GM12878 (cell line): ENCODE data around the gene CCL4. TPM values are rescaled to one million over a fixed set of nuclear protein-coding genes. Genes with fewer than 3 reads are reported as not detected.
"Not testable (repeated sequence)": the region's sequence is repeated elsewhere in the genome, so short reads cannot be mapped to it uniquely, and the experiment has no call there.

ENCODE experiments used
- ATAC-seq: fragments of 200-7000 bp; cut with Tn5 transposase; 3 replicates; pipeline ENCODE4 v1.9.1; 2020; ENCODE audit warnings: mild to moderate bottlenecking, moderate library complexity
- BruUV-seq: library from RNA; stranded (reverse); fragments of 400-500 nt; replicated peaks from 2 replicates; lab custom pipeline; 2021; lab: Mats Ljungman, UMichigan
- CTCF ChIA-PET: fragments of 300-600 bp; sonication (Branson Sonifier 250); formaldehyde crosslinking; extraction: SDS; loops from one replicate; lab custom pipeline; 2021; ENCODE audit warnings: inconsistent platforms; lab: Yijun Ruan, JAX
- POLR2A ChIA-PET: fragments of 350-600 bp; formaldehyde crosslinking; extraction: SDS; loops from one replicate; lab custom pipeline; 2021; ENCODE audit warnings: inconsistent platforms; lab: Charles Lee
- RAD21 ChIA-PET: fragments of 300-600 bp; sonication (Branson Sonifier 250); formaldehyde crosslinking; loops from one replicate; lab custom pipeline; 2023; ENCODE audit warnings: antibody characterized with exemption; ENCODE audit not compliant: unreplicated experiment; lab: Charles Lee
- SMC1A ChIA-PET: fragments of 300-600 bp; sonication (Branson Sonifier 250); formaldehyde crosslinking; loops from one replicate; lab custom pipeline; 2023; ENCODE audit not compliant: unreplicated experiment, uncharacterized antibody; lab: Charles Lee
- DNase-seq: peaks from one replicate; pipeline ENCODE4 v3.0.0-alpha.2; 2011; ENCODE audit warnings: low read depth, low spot score
- FAIRE-seq: peaks from 3 replicates; lab custom pipeline; 2011; peaks lifted over from hg19 to GRCh38; lab: Jason Lieb, UNC
- H2AFZ ChIP-seq: 2 replicates; pipeline ENCODE4 v1.6.0; 2011; ENCODE audit warnings: low read depth, low read length, control low read depth; ENCODE audit not compliant: control insufficient read depth
- H3K27ac ChIP-seq: 2 replicates; pipeline ENCODE4 v1.5.1; 2011; ENCODE audit warnings: control low read depth; ENCODE audit not compliant: control insufficient read depth, insufficient read depth
- H3K27me3 ChIP-seq, 2 experiments: replicated peaks in 1 of 2; 2 replicates each; pipeline versions ENCODE4 v1.6.0 to v1.6.1; 2011; ENCODE audit warnings: low read length in 1 of 2; ENCODE audit not compliant: control insufficient read depth in 2 of 2, insufficient read depth in 2 of 2
- H3K36me3 ChIP-seq, 2 experiments: 2 replicates each; pipeline ENCODE4 v1.5.1; 2011; ENCODE audit warnings: low read length in 1 of 2; ENCODE audit not compliant: control insufficient read depth in 2 of 2, insufficient read depth in 2 of 2
- H3K4me1 ChIP-seq: 2 replicates; pipeline ENCODE4 v1.6.1; 2011; ENCODE audit warnings: mild to moderate bottlenecking, low read length, moderate library complexity, mixed read lengths; ENCODE audit not compliant: control insufficient read depth, insufficient read depth
- H3K4me2 ChIP-seq: 2 replicates; pipeline ENCODE4 v1.6.0; 2011; ENCODE audit warnings: control low read depth; ENCODE audit not compliant: control insufficient read depth, insufficient read depth
- H3K4me3 ChIP-seq: fragments of 200-600 bp; sonication (generic); 2 replicates; pipeline ENCODE4 v1.5.1; 2016
- H3K79me2 ChIP-seq: 2 replicates; pipeline ENCODE4 v1.6.0; 2011; ENCODE audit warnings: low read length; ENCODE audit not compliant: control insufficient read depth, insufficient read depth
- H3K9ac ChIP-seq: 2 replicates; pipeline ENCODE4 v1.8.0; 2011; ENCODE audit warnings: low read length, control low read depth, mixed read lengths; ENCODE audit not compliant: control insufficient read depth, insufficient read depth
- H3K9me3 ChIP-seq: replicated peaks from 3 replicates; pipeline ENCODE4 v1.5.1; 2011; ENCODE audit warnings: mild to moderate bottlenecking, low read length; ENCODE audit not compliant: control insufficient read depth, insufficient read depth
- H4K20me1 ChIP-seq: 2 replicates; pipeline ENCODE4 v1.6.0; 2011; ENCODE audit not compliant: control insufficient read depth, insufficient read depth
- IKZF1 ChIP-seq: fragments of 450-650 bp; conservative IDR thresholded peaks from 2 replicates; pipeline ENCODE4 v1.6.1; 2017; ENCODE audit warnings: antibody characterized with exemption, mild to moderate bottlenecking
- RELA ChIP-seq: fragments of 450-650 bp; IDR thresholded peaks from 2 replicates; pipeline ENCODE4 v1.8.0; 2014; ENCODE audit warnings: borderline replicate concordance; ENCODE audit not compliant: partially characterized antibody
- RUNX3 ChIP-seq: IDR thresholded peaks from 2 replicates; pipeline ENCODE4 v1.6.1; 2012; ENCODE audit warnings: low read length, inconsistent platforms
- SMC3 ChIP-seq: IDR thresholded peaks from 2 replicates; pipeline ENCODE4 v1.6.1; 2011; ENCODE audit warnings: low read length, improper control_type of control experiment, borderline replicate concordance
- SPI1 ChIP-seq: IDR thresholded peaks from 2 replicates; pipeline ENCODE4 v1.6.1; 2011; ENCODE audit warnings: low read depth, mild to moderate bottlenecking, low read length, moderate library complexity, borderline replicate concordance; ENCODE audit not compliant: insufficient read depth
- WGBS: methylation state at CpG from one replicate; pipeline ENCODE4 v1.1.6; 2016; ENCODE audit warnings: low lambda C conversion rate; ENCODE audit not compliant: insufficient replicate concordance, insufficient coverage; ENCODE audit errors: missing lambda C conversion rate; 5-methylcytosine and 5-hydroxymethylcytosine counted together
- in situ Hi-C: fragments of 300-500 bp; cut with MboI; formaldehyde crosslinking; loops from 9 replicates; pipeline ENCODE4 v1.14.3; 2018; ENCODE audit warnings: mixed read lengths
- intact Hi-C: fragments of 100-400 bp; cut with micrococcal nuclease; formaldehyde crosslinking; loops from one replicate; pipeline ENCODE4 v1.14.2; 2022; ENCODE audit not compliant: unreplicated experiment
- polyA plus RNA-seq, 11 experiments: library from polyadenylated mRNA; depleted of rRNA in 4 of 11; unstranded in 6 of 11; stranded (reverse) in 5 of 11; fragments of >200 nt; fragmentation: Nextera tagmentation in 4 of 11; fragmentation: Illumina TruSeq in 1 of 11; extraction: Ambion mirVana in 4 of 11; extraction: Trizol in 1 of 11; gene quantifications; 1 replicate in 1 of 11; 2 replicates in 10 of 11; pipeline versions ENCODE4 v1.2.1 to v1.2.3, GENCODE V29; 2011 to 2016; ENCODE audit warnings: inconsistent platforms in 2 of 11, missing spikeins in 2 of 11, low read depth in 1 of 11
- total RNA-seq, 4 experiments: library from RNA; depleted of rRNA in 3 of 4; stranded (reverse); fragments of >200 nt in 3 of 4; fragmentation: Illumina TruSeq in 1 of 4; extraction: Trizol in 1 of 4; gene quantifications; 2 replicates each; pipeline versions ENCODE4 v1.2.1 to v1.2.3, GENCODE V29; 2013 to 2021
- TF ChIP-seq, protein P1 (sequence below): IDR thresholded peaks from 2 replicates; pipeline ENCODE4 v1.6.1; 2011; ENCODE audit warnings: low read depth, mild to moderate bottlenecking, low read length, moderate library complexity, borderline replicate concordance; ENCODE audit errors: extremely low read depth

Gene CCL4
- total and polyA plus RNA-seq, 10 of the 15 experiments (the other 5 are each of a cell fraction or from before 2014, with no cell fraction given): 18.7 to 741 (median 79.4) TPM

GRCh38 chr17:36107660-36108059 is 4.0 kb downstream of the CCL4 start (continued):
- no peak for TF ChIP-seq IKZF1
- TF ChIP-seq RUNX3: no peak
- TF ChIP-seq RELA: no peak
- TF ChIP-seq, protein P1, sequence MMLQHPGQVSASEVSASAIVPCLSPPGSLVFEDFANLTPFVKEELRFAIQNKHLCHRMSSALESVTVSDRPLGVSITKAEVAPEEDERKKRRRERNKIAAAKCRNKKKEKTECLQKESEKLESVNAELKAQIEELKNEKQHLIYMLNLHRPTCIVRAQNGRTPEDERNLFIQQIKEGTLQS: no peak
- TF ChIP-seq SMC3: no peak
- no peak for TF ChIP-seq SPI1

GRCh38 chr17:36108265-36108664 is 4.6 kb downstream of the CCL4 start:
- DNase-seq, H2AFZ ChIP-seq, H3K9me3 ChIP-seq, H3K27ac ChIP-seq, in situ Hi-C loops, H3K4me3 ChIP-seq, H3K4me1 ChIP-seq, H3K27me3 ChIP-seq, H3K79me2 ChIP-seq, H3K4me2 ChIP-seq, BruUV-seq, intact Hi-C loops, ATAC-seq, H3K36me3 ChIP-seq, POLR2A ChIA-PET, H4K20me1 ChIP-seq, H3K9ac ChIP-seq, FAIRE-seq: not testable (repeated sequence)
- RAD21 ChIA-PET: interaction anchor here (1.3 kb wide), 1 partner anchor 9 kb away, joined by 3 read pairs; no protein-coding TSS in a partner anchor
- SMC1A ChIA-PET: interaction anchor here (1.1 to 1.6 kb wide), 2 partner anchors 10 to 25 kb away, joined by 4 to 5 read pairs; no protein-coding TSS in a partner anchor
- CTCF ChIA-PET: interaction anchor here (1.2 to 1.6 kb wide), 2 partner anchors 11 to 39 kb away, joined by 4 to 7 read pairs; no protein-coding TSS in a partner anchor
- WGBS: 51% methylated on average over 5 of the region's 5 CpGs
